Measurements from ENCODE around the gene TCEANC.
A peak's percentile ranks its signal among the peaks of the same experiment; 100 is the strongest.

The TCEANC gene

DNA sequence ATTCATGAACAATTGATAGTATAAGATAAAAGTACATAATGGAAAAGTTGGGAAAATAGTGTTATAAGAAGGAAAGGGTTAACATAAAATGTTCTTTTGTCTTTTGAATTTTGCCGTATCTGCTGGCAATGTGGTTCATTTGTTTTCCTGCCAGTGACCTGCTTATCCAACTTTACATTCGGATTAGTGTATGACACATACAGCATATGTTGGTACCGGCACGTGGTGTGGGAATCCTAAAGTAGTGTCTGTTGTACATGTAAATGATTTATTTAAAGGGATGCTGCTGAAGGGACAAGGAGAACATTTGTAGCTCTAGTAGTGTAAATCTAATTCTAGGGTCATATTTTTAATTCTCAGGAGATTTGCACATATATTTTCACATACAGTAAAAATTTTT is 47.4 kb downstream of the TCEANC start:
- H3K27me3 Mint-ChIP-seq, result no peaks in the 10 kb centered on the region
- H3K36me3 Mint-ChIP-seq (ENCODE audit: insufficient read depth), result peaks cover 9% of the 10 kb centered on the region
- H3K9me3 Mint-ChIP-seq, result no peaks in the 10 kb centered on the region
- ATAC-seq (replicated peaks) (no peak), DNase-seq (no peak)
- H3K27ac Mint-ChIP-seq, result peak overlapping the region in 1 of 2 donors; percentile 35
- H3K4me3 Mint-ChIP-seq, result no peak overlapping the region
- H3K4me1 Mint-ChIP-seq (ENCODE audit: low read depth in 2 of 2), result peaks cover 34 to 53% of the 10 kb centered on the region in 2 donors

DNA sequence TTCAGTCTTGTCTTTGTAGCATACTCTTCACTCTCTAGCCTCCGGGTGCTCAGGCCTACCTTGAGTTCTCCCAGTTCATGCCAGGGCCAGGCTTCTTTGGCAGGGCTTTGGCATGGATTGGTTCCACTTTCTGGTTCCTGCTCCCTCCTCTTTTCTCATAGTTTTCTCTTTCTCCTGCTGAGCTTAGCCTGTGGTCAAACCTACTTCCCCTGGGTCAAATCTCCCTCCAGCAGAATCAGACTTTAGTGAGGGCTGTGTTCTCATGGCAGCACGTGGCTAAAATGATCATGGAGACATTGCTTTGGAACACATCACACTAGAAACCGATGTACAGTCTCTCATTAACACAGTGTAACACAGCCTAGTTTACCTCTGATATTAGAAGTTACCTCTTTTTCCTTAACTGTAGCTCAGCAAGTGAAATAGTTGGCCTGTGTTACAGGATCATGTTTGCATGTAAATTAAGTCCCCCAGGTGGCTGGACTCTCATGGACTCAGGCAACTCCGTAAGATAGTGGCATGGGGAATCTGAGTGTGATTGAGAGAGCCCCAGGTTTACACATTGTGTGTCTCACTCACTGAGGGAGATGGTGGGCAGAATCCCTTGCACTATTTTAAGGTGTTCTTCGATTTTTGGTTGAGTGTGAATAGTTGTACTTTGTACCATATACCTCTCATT is 49.3 kb downstream of the TCEANC start:
- ATAC-seq (replicated peaks) (no peak), DNase-seq (no peak)
- H3K9me3 Mint-ChIP-seq, result no peaks in the 10 kb centered on the region
- H3K4me1 Mint-ChIP-seq (ENCODE audit: low read depth in 2 of 2), result peaks cover 28 to 44% of the 10 kb centered on the region in 2 donors
- H3K36me3 Mint-ChIP-seq (ENCODE audit: insufficient read depth), result peaks cover 22% of the 10 kb centered on the region
- H3K27me3 Mint-ChIP-seq, result no peaks in the 10 kb centered on the region
- peak overlapping the region; percentile 19 to 20 for H3K4me3 Mint-ChIP-seq
- peak overlapping the region; percentile 50 to 79 for H3K27ac Mint-ChIP-seq

DNA sequence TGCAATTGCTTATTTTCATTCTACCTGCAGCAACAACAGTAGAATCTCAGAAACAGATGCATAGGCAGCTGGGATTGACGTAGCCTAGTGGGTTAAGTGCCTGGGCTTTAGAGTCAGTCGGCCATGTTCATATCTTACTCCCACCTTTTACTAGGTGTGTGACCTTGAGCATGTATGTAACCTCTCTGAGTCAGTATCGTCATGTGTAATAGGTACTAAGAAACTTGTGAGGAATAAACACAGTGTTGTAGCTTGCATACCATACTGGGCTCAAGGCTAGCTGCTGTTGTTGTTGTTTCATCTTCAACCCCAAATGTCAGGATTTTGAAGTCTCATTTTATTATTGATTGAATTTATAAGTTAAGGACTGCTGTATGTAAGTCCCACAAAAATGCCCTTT is 50.2 kb downstream of the TCEANC start:
- DNase-seq, result no peak
- H3K27me3 Mint-ChIP-seq, result no peaks in the 10 kb centered on the region
- no peak for ATAC-seq (replicated peaks)
- no peaks in the 10 kb centered on the region for H3K9me3 Mint-ChIP-seq
- no peak overlapping the region for H3K27ac Mint-ChIP-seq
- H3K4me3 Mint-ChIP-seq, result no peak overlapping the region
- peaks cover 22% of the 10 kb centered on the region for H3K36me3 Mint-ChIP-seq (ENCODE audit: insufficient read depth)
- H3K4me1 Mint-ChIP-seq (ENCODE audit: low read depth in 2 of 2), result peaks cover 26 to 41% of the 10 kb centered on the region in 2 donors

DNA sequence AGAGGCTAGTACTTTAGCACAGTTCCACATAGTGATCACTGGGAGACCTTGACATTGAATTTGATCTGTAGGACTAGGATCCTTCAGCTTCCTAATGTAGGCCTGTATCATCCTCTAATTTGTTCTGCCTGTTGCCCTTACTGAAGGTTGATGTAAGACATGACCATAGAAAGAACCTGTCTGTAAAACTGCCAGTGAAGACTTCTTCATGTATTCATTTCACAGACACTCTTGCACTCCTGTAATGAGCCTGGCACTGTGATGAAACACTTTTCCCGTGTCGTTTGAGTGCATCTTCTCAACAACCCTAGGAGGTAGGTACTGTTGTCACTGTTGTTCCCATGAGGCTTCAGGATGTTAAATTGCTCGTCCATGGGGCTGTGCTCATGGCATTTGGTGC is 50.6 kb downstream of the TCEANC start:
- DNase-seq (no peak), ATAC-seq (replicated peaks) (no peak)
- Mint-ChIP-seq H3K4me1 (ENCODE audit: low read depth in 2 of 2) (peaks cover 26 to 41% of the 10 kb centered on the region in 2 donors), H3K27ac (peak overlapping the region in 1 of 2 donors; percentile 41), H3K36me3 (ENCODE audit: insufficient read depth) (peaks cover 22% of the 10 kb centered on the region), H3K4me3 (no peak overlapping the region), H3K9me3 (no peaks in the 10 kb centered on the region), H3K27me3 (no peaks in the 10 kb centered on the region)

DNA sequence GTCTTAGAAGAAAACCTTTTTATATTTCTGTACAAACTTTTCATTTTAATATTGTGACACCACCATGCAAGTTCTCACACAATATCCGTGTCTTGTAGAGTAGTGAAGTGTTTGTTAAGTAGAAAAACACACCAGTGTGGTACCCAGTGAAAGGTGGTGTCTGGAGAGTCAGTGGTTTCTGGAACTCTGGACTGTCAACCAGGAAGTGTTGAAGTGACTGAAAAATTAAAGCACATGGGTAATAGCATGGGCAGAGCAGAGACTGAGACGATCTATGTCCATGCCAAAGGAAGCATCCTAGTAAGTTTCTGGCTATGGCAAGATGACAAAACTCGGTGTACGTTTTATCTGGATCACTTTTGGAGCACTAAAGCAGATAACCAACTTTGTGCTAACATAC is 58.2 kb downstream of the TCEANC start:
- ATAC-seq (replicated peaks) (no peak), DNase-seq (no peak)
- H3K36me3 Mint-ChIP-seq (ENCODE audit: insufficient read depth), result peaks cover 55% of the 10 kb centered on the region
- peak overlapping the region in 1 of 2 donors; percentile 88 for H3K27ac Mint-ChIP-seq
- no peaks in the 10 kb centered on the region for H3K27me3 Mint-ChIP-seq
- peaks cover 10 to 12% of the 10 kb centered on the region in 2 donors for H3K4me1 Mint-ChIP-seq (ENCODE audit: low read depth in 2 of 2)
- H3K4me3 Mint-ChIP-seq, result no peak overlapping the region
- no peaks in the 10 kb centered on the region for H3K9me3 Mint-ChIP-seq

All from effector memory CD8-positive, alpha-beta T cell (primary cell).